Peyer's patch (tissue), 4 donors: ENCODE measurements around the gene GUCY1B1.

Experiments
- POLR2A ChIP-seq, 2 donors: fragments of 450-650 bp; IDR thresholded peaks; one replicate each; pipeline ENCODE4 v1.5.1; 2017; ENCODE audit warnings: antibody characterized with exemption in 2 of 2, mild to moderate bottlenecking in 2 of 2, moderate library complexity in 2 of 2
- TF ChIP-seq, protein P1 (sequence below), 6 experiments: fragments of 450-650 bp in 4 of 6; fragments of 200-600 bp in 2 of 6; sonication (generic) in 1 of 6; IDR thresholded peaks; one replicate each; pipeline ENCODE4 v1.5.1; 2017 to 2019; ENCODE audit warnings: antibody characterized with exemption in 6 of 6, mild to moderate bottlenecking in 3 of 6, moderate library complexity in 1 of 6

DNA sequence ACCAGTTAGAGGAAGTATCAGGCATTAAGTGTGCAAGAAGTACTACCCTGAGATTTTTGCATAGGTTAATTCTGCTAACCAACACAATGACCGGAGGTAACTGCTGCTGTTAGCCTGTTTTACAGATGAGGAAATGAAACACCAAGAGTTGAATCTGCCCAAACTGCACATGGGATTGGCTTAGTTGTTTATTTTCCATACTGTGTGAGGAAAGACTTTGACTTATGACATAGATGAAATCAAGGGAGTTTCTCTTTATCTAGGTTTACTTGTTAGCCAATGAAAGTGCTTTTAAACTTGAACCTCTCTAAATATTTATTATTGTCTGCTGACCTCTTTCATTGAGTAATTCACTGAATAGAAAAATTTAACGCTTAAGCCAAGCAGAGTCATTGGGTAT is 10.3 kb downstream of the GUCY1B1 start:
- TF ChIP-seq, protein P1, sequence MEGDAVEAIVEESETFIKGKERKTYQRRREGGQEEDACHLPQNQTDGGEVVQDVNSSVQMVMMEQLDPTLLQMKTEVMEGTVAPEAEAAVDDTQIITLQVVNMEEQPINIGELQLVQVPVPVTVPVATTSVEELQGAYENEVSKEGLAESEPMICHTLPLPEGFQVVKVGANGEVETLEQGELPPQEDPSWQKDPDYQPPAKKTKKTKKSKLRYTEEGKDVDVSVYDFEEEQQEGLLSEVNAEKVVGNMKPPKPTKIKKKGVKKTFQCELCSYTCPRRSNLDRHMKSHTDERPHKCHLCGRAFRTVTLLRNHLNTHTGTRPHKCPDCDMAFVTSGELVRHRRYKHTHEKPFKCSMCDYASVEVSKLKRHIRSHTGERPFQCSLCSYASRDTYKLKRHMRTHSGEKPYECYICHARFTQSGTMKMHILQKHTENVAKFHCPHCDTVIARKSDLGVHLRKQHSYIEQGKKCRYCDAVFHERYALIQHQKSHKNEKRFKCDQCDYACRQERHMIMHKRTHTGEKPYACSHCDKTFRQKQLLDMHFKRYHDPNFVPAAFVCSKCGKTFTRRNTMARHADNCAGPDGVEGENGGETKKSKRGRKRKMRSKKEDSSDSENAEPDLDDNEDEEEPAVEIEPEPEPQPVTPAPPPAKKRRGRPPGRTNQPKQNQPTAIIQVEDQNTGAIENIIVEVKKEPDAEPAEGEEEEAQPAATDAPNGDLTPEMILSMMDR (IDR thresholded peaks at IDR 0.05): no peak
- no peak for TF ChIP-seq POLR2A (IDR thresholded peaks at IDR 0.05)
